Measurements from ENCODE around the gene KRT82. TPM values are rescaled to one million over a fixed set of nuclear protein-coding genes. Genes with fewer than 3 reads are reported as not detected.

Gene KRT82
- total RNA-seq, 1 donor from 2014 or later, result not detected

GRCh38 chr12:52389313-52390207 is 16.6 kb downstream of the KRT82 start:
- no peak overlapping the region for H3K4me3 ChIP-seq
- H3K36me3 ChIP-seq, result no peaks in the 10 kb centered on the region
- TF ChIP-seq CTCF (IDR thresholded peaks at IDR 0.05), result no peak
- DNase-seq (no peak), ATAC-seq (no peak)
- H3K9me3 ChIP-seq, result no peaks in the 10 kb centered on the region
- no peaks in the 10 kb centered on the region for H3K4me1 ChIP-seq
- H3K27ac ChIP-seq, result no peak overlapping the region
- intact Hi-C loops (cut with DNase I), result no loop called here
- peaks cover 13% of the 10 kb centered on the region for H3K27me3 ChIP-seq (ENCODE audit: low read depth)

- peaks cover 13% of the 10 kb centered on the region for H3K27me3 ChIP-seq (ENCODE audit: low read depth)
- TF ChIP-seq CTCF (IDR thresholded peaks at IDR 0.05), result no peak
- DNase-seq (no peak), ATAC-seq (no peak)
- H3K4me1 ChIP-seq, result no peaks in the 10 kb centered on the region
- intact Hi-C loops (cut with DNase I), result no loop called here
- no peaks in the 10 kb centered on the region for H3K9me3 ChIP-seq
- H3K4me3 ChIP-seq, result no peak overlapping the region
- H3K27ac ChIP-seq, result no peak overlapping the region
- no peaks in the 10 kb centered on the region for H3K36me3 ChIP-seq
Observed at GRCh38 chr12:52387859-52388258, 18.3 kb downstream of the KRT82 start.

- intact Hi-C loops (cut with DNase I), result no loop called here
- ATAC-seq (no peak), DNase-seq (no peak)
Observed at GRCh38 chr12:52385226-52385702, 20.9 kb downstream of the KRT82 start, which contains the start of gene KRT84. KRT84 (minus strand) TSS chr12:52385652; CDS start chr12:52385585, 67 bp downstream.

GRCh38 chr12:52383331-52383730 is 22.8 kb downstream of the KRT82 start:
- DNase-seq (no peak), ATAC-seq (no peak)
- Histone ChIP-seq H3K9me3 (no peaks in the 10 kb centered on the region), H3K27ac (no peak overlapping the region), H3K27me3 (ENCODE audit: low read depth) (no peaks in the 10 kb centered on the region), H3K4me1 (no peaks in the 10 kb centered on the region), H3K36me3 (no peaks in the 10 kb centered on the region), H3K4me3 (no peak overlapping the region)
- intact Hi-C loops (cut with DNase I), result no loop called here
- no peak for TF ChIP-seq CTCF (IDR thresholded peaks at IDR 0.05)

More at GRCh38 chr12:52385226-52385702, 20.9 kb downstream of the KRT82 start, which contains the start of gene KRT84:
- Histone ChIP-seq H3K36me3 (no peaks in the 10 kb centered on the region), H3K4me3 (no peak within 1 kb of the TSS), H3K4me1 (no peaks in the 10 kb centered on the region), H3K9me3 (no peaks in the 10 kb centered on the region), H3K27me3 (ENCODE audit: low read depth) (peaks cover 4% of the 10 kb centered on the region), H3K27ac (no peak within 1 kb of the TSS)
- TF ChIP-seq CTCF (IDR thresholded peaks at IDR 0.05), result no peak

GRCh38 chr12:52382854-52383253 is 23.3 kb downstream of the KRT82 start:
- peaks cover 2% of the 10 kb centered on the region for H3K27me3 ChIP-seq (ENCODE audit: low read depth)
- no peak for TF ChIP-seq CTCF (IDR thresholded peaks at IDR 0.05)
- H3K4me3 ChIP-seq, result no peak overlapping the region
- no peaks in the 10 kb centered on the region for H3K4me1 ChIP-seq
- no peaks in the 10 kb centered on the region for H3K9me3 ChIP-seq
- no peak for ATAC-seq
- intact Hi-C loops (cut with DNase I), result no loop called here
- DNase-seq, result no peak
- no peak overlapping the region for H3K27ac ChIP-seq
- no peaks in the 10 kb centered on the region for H3K36me3 ChIP-seq
